Mesenteric fat pad (tissue), 1 donor: ENCODE data around the gene ZNF214. TPM values are rescaled to one million over a fixed set of nuclear protein-coding genes. Genes with fewer than 3 reads are reported as not detected.
A peak's percentile ranks its signal among the peaks of the same experiment; 100 is the strongest.

Experiments
- DNase-seq: peaks from one replicate; pipeline ENCODE4 v3.0.0-alpha.2; 2020; ENCODE audit warnings: low spot score
- long read RNA-seq: library from polyadenylated mRNA; unstranded; transcript quantifications from one replicate; pipeline ENCODE4 v2.0.0, GENCODE V29; 2020
- total RNA-seq: library from RNA; stranded (reverse); fragmentation: NEBNext Ultra II Directional; extraction: Animal tissue kit (Norgen Biotek cat#: 25700); gene quantifications from one replicate; pipeline ENCODE4 v1.2.1, GENCODE V29; 2021
- donor health status: DM: yes; HTN: yes; CAD: no.

The ZNF214 gene
- 0.96 TPM for total RNA-seq
- long read RNA-seq, partial matches to known transcripts = 0 of 2 reads
- long read RNA-seq, other reads (novel, unspliced or antisense) = 1 of 2 reads

GRCh38 chr11:7020183-7020917, at the start of gene ZNF214, which contains the start of gene NLRP14:
Gene ZNF214, minus strand, starts transcription at chr11:7020346. Its CDS starts 17,511 bp downstream, at chr11:7002835.
Gene NLRP14, plus strand, starts transcription at chr11:7020479. Its CDS starts 18,108 bp downstream, at chr11:7038587.
- DNase-seq = peak; percentile 94

- DNase-seq = no peak
Measured at GRCh38 chr11:7062534-7062933, 42.4 kb upstream of the ZNF214 start.

GRCh38 chr11:7060868-7061267, 40.7 kb upstream of the ZNF214 start:
- no peak for DNase-seq

- no peak for DNase-seq
Measured at GRCh38 chr11:7057641-7058040, 37.5 kb upstream of the ZNF214 start.

- DNase-seq = no peak
Measured at GRCh38 chr11:7056828-7057513, 36.8 kb upstream of the ZNF214 start.

- DNase-seq = no peak
Measured at GRCh38 chr11:7050191-7050590, 30.0 kb upstream of the ZNF214 start.

- DNase-seq = no peak
Measured at GRCh38 chr11:7046474-7047175, 26.5 kb upstream of the ZNF214 start.

- DNase-seq = no peak
Measured at GRCh38 chr11:7034019-7034418, 13.9 kb upstream of the ZNF214 start.

- DNase-seq = no peak
Measured at GRCh38 chr11:7032692-7033091, 12.5 kb upstream of the ZNF214 start.

GRCh38 chr11:7031471-7031871, 11.3 kb upstream of the ZNF214 start:
- no peak for DNase-seq

GRCh38 chr11:7030836-7031235, 10.7 kb upstream of the ZNF214 start:
- no peak for DNase-seq

GRCh38 chr11:7028141-7028540, 8.0 kb upstream of the ZNF214 start:
- DNase-seq = no peak

GRCh38 chr11:7021318-7021717, 1.2 kb upstream of the ZNF214 start:
- DNase-seq = no peak

- no peak for DNase-seq
Measured at GRCh38 chr11:7019500-7020182, 505 bp downstream of the ZNF214 start.

GRCh38 chr11:7016011-7016410, 4.1 kb downstream of the ZNF214 start:
- DNase-seq = no peak

GRCh38 chr11:7014118-7014517, 6.0 kb downstream of the ZNF214 start:
- no peak for DNase-seq

- no peak for DNase-seq
Measured at GRCh38 chr11:7004482-7004881, 15.7 kb downstream of the ZNF214 start.

- DNase-seq = no peak
Measured at GRCh38 chr11:6995703-6996102, 24.4 kb downstream of the ZNF214 start.

- no peak for DNase-seq
Measured at GRCh38 chr11:6992457-6993417, 27.4 kb downstream of the ZNF214 start.

- no peak for DNase-seq
Measured at GRCh38 chr11:6992026-6992425, 28.1 kb downstream of the ZNF214 start.
